ENCODE results near the gene FKBP15.

GRCh38 chr9:113231701-113232100 lies 10.6 kb upstream of the FKBP15 start:
- TF ChIP-seq CTCF (IDR thresholded peaks at IDR 0.05) (no peak), POLR2A (IDR thresholded peaks at IDR 0.05) (no peak)

Data from adrenal gland (tissue), 5 donors.